Endothelial cell of umbilical vein (primary cell): Measurements from ENCODE around the gene BNIPL.

Experiments used
- FOS ChIP-seq: IDR thresholded peaks from 2 replicates; pipeline ENCODE4 v1.6.1; 2011; ENCODE audit warnings: mild to moderate bottlenecking, low read length, moderate library complexity, borderline replicate concordance; ENCODE audit not compliant: insufficient read depth
- POLR2AphosphoS5 ChIP-seq: IDR thresholded peaks from 2 replicates; pipeline ENCODE4 v1.6.1; 2012; ENCODE audit warnings: low read depth, mild to moderate bottlenecking, control low read depth, low read length, moderate library complexity; ENCODE audit not compliant: insufficient read depth

- TF ChIP-seq POLR2AphosphoS5 (peak; percentile 58), FOS (no peak)
Observed at GRCh38 chr1:151047925-151048644, 11.7 kb downstream of the BNIPL start.
